HepG2 (cell line): ENCODE measurements around the gene IL17F. TPM values are rescaled to one million over a fixed set of nuclear protein-coding genes. Genes with fewer than 3 reads are reported as not detected.

Source experiments
- ARNT2 ChIP-seq: sonication (generic); formaldehyde crosslinking; IDR thresholded peaks from 2 replicates; pipeline ENCODE4 v1.8.0; 2022; ENCODE audit warnings: mild to moderate bottlenecking, low read depth, missing genetic modification reagents, moderate library complexity
- EEA1 ChIP-seq: sonication (generic); formaldehyde crosslinking; IDR thresholded peaks from 2 replicates; pipeline ENCODE4 v1.5.1; 2020; ENCODE audit warnings: mild to moderate bottlenecking, missing genetic modification reagents, borderline replicate concordance
- GRHL1 ChIP-seq: sonication (generic); formaldehyde crosslinking; conservative IDR thresholded peaks from 2 replicates; pipeline ENCODE4 v1.8.0; 2022; ENCODE audit warnings: missing genetic modification reagents
- HBP1 ChIP-seq: IDR thresholded peaks from 2 replicates; pipeline ENCODE4 v1.6.1; 2016; ENCODE audit warnings: low read depth, control low read depth
- HOMEZ ChIP-seq: IDR thresholded peaks from 2 replicates; pipeline ENCODE4 v1.6.1; 2016; ENCODE audit warnings: low read depth
- HOXA3 ChIP-seq: sonication (generic); formaldehyde crosslinking; IDR thresholded peaks from 2 replicates; pipeline ENCODE4 v1.5.0; 2020; ENCODE audit warnings: missing genetic modification reagents
- IRF2 ChIP-seq: IDR thresholded peaks from 2 replicates; pipeline ENCODE4 v1.6.1; 2018; ENCODE audit warnings: missing genetic modification reagents, missing compliant biosample characterization
- KLF16 ChIP-seq, 2 experiments: sonication (generic) in 1 of 2; formaldehyde crosslinking in 1 of 2; IDR thresholded peaks; 2 replicates each; pipeline versions ENCODE4 v1.6.1 to v1.8.0; 2016 to 2023; ENCODE audit warnings: missing genetic modification reagents in 2 of 2, missing compliant biosample characterization in 1 of 2
- MED8 ChIP-seq: sonication (generic); formaldehyde crosslinking; IDR thresholded peaks from 2 replicates; pipeline ENCODE4 v1.8.1; 2023; ENCODE audit warnings: mild to moderate bottlenecking, missing genetic modification reagents; ENCODE audit not compliant: insufficient replicate concordance
- RORA ChIP-seq: sonication (generic); formaldehyde crosslinking; IDR thresholded peaks from 2 replicates; pipeline ENCODE4 v1.5.0; 2020; ENCODE audit warnings: mild to moderate bottlenecking, missing genetic modification reagents, moderate library complexity
- SIN3A ChIP-seq: IDR thresholded peaks from 2 replicates; pipeline ENCODE4 v1.6.1; 2011; ENCODE audit warnings: low read depth, mild to moderate bottlenecking, control low read depth, low read length, borderline replicate concordance
- SMAD1 ChIP-seq: sonication (generic); formaldehyde crosslinking; IDR thresholded peaks from 2 replicates; pipeline ENCODE4 v1.4.0; 2020; ENCODE audit warnings: missing genetic modification reagents, low read depth, mild to moderate bottlenecking, borderline replicate concordance
- SNAPC2 ChIP-seq: sonication (generic); formaldehyde crosslinking; IDR thresholded peaks from 2 replicates; pipeline ENCODE4 v1.8.1; 2022; ENCODE audit warnings: mild to moderate bottlenecking, missing genetic modification reagents
- SPEN ChIP-seq: sonication (generic); formaldehyde crosslinking; IDR thresholded peaks from 2 replicates; pipeline ENCODE4 v1.5.1; 2020; ENCODE audit warnings: low read depth, mild to moderate bottlenecking, missing genetic modification reagents
- SRY ChIP-seq: sonication (generic); formaldehyde crosslinking; IDR thresholded peaks from 2 replicates; pipeline ENCODE4 v1.8.0; 2022; ENCODE audit warnings: mild to moderate bottlenecking, missing genetic modification reagents
- SYNCRIP ChIP-seq: fragments of 200-400 bp; formaldehyde crosslinking; IDR thresholded peaks from 2 replicates; pipeline ENCODE4 v1.6.1; 2018; ENCODE audit warnings: mild to moderate bottlenecking, low read depth, low read length; ENCODE audit not compliant: insufficient read depth
- polyA plus RNA-seq, 8 experiments: library from polyadenylated mRNA; depleted of rRNA in 3 of 8; stranded (reverse) in 7 of 8; unstranded in 1 of 8; fragments of >200 nt; fragmentation: Illumina TruSeq in 4 of 8; extraction: Trizol in 4 of 8; gene quantifications; 2 replicates each; pipeline versions ENCODE4 v1.2.1 to v1.2.3, GENCODE V29; 2011 to 2016; ENCODE audit warnings: low read depth in 4 of 8, missing spikeins in 1 of 8, mixed read lengths in 1 of 8; ENCODE audit not compliant: insufficient read depth in 1 of 8
- total RNA-seq, 5 experiments: library from RNA; depleted of rRNA; stranded (reverse); fragments of >200 nt; fragmentation: Illumina TruSeq; extraction: Trizol; gene quantifications; 2 replicates each; pipeline ENCODE4 v1.2.3, GENCODE V29; 2016; ENCODE audit warnings: low read depth in 1 of 5
- TF ChIP-seq, protein P1 (sequence below): sonication (generic); formaldehyde crosslinking; IDR thresholded peaks from 2 replicates; pipeline ENCODE4 v1.4.0; 2020; ENCODE audit warnings: missing genetic modification reagents
- TF ChIP-seq, protein P2 (sequence below): sonication (generic); formaldehyde crosslinking; IDR thresholded peaks from 2 replicates; pipeline ENCODE4 v1.8.0; 2022; ENCODE audit warnings: mild to moderate bottlenecking, missing genetic modification reagents
- TF ChIP-seq, protein P3 (sequence below): sonication (generic); formaldehyde crosslinking; IDR thresholded peaks from 2 replicates; pipeline ENCODE4 v1.8.1; 2023; ENCODE audit warnings: mild to moderate bottlenecking, missing genetic modification reagents

IL17F gene
- total and polyA plus RNA-seq, 2 of the 13 experiments (the other 11 are each of a cell fraction or from before 2014, with no cell fraction given) = not detected

GRCh38 chr6:52284460-52285176, 40.3 kb upstream of the IL17F start, which contains the start of gene MCM3 (continued):
- TF ChIP-seq SYNCRIP = no peak
- no peak for TF ChIP-seq MED8 (CRISPR knock-in tag)
- peak; percentile 95 for TF ChIP-seq SNAPC2 (CRISPR knock-in tag)
- peak; percentile 86; the same call in 1 of the 2 replicates for TF ChIP-seq SRY (CRISPR knock-in tag)
- TF ChIP-seq, protein P1, sequence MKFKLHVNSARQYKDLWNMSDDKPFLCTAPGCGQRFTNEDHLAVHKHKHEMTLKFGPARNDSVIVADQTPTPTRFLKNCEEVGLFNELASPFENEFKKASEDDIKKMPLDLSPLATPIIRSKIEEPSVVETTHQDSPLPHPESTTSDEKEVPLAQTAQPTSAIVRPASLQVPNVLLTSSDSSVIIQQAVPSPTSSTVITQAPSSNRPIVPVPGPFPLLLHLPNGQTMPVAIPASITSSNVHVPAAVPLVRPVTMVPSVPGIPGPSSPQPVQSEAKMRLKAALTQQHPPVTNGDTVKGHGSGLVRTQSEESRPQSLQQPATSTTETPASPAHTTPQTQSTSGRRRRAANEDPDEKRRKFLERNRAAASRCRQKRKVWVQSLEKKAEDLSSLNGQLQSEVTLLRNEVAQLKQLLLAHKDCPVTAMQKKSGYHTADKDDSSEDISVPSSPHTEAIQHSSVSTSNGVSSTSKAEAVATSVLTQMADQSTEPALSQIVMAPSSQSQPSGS (CRISPR knock-in tag) = peak; percentile 17
- peak; percentile 84; the same call in 1 of the 2 replicates for TF ChIP-seq IRF2
- peak; percentile 96; the same call in 1 of the 2 replicates for TF ChIP-seq EEA1 (CRISPR knock-in tag)
- TF ChIP-seq HOXA3 (CRISPR knock-in tag) = peak; percentile 76
- TF ChIP-seq ARNT2 (CRISPR knock-in tag) = peak; percentile 99
- TF ChIP-seq HBP1 (CRISPR knock-in tag) = peak; percentile 65
- TF ChIP-seq RORA (CRISPR knock-in tag) = no peak
- TF ChIP-seq HOMEZ (CRISPR knock-in tag) = peak; percentile 92; the same call in 1 of the 2 replicates
- TF ChIP-seq, protein P2, sequence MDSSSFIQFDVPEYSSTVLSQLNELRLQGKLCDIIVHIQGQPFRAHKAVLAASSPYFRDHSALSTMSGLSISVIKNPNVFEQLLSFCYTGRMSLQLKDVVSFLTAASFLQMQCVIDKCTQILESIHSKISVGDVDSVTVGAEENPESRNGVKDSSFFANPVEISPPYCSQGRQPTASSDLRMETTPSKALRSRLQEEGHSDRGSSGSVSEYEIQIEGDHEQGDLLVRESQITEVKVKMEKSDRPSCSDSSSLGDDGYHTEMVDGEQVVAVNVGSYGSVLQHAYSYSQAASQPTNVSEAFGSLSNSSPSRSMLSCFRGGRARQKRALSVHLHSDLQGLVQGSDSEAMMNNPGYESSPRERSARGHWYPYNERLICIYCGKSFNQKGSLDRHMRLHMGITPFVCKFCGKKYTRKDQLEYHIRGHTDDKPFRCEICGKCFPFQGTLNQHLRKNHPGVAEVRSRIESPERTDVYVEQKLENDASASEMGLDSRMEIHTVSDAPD (CRISPR knock-in tag) = peak; percentile 80
- TF ChIP-seq KLF16 (CRISPR knock-in tag; IDR thresholded peaks at IDR 0.05) = peak in 1 of 2 experiments; percentile 75; a peak in 2 of 4 replicates
- 0 out of 2 replicates have a peak, but pooled peaks have one; percentile 80 for TF ChIP-seq SMAD1 (CRISPR knock-in tag)
- peak; percentile 18; the same call in 1 of the 2 replicates for TF ChIP-seq GRHL1
- TF ChIP-seq SPEN (CRISPR knock-in tag) = peak; percentile 97
- peak; percentile 97 for TF ChIP-seq SIN3A
- TF ChIP-seq, protein P3, sequence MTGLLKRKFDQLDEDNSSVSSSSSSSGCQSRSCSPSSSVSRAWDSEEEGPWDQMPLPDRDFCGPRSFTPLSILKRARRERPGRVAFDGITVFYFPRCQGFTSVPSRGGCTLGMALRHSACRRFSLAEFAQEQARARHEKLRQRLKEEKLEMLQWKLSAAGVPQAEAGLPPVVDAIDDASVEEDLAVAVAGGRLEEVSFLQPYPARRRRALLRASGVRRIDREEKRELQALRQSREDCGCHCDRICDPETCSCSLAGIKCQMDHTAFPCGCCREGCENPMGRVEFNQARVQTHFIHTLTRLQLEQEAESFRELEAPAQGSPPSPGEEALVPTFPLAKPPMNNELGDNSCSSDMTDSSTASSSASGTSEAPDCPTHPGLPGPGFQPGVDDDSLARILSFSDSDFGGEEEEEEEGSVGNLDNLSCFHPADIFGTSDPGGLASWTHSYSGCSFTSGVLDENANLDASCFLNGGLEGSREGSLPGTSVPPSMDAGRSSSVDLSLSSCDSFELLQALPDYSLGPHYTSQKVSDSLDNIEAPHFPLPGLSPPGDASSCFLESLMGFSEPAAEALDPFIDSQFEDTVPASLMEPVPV (CRISPR knock-in tag) = peak; percentile 99
